Uterus (tissue), 2 donors: Measurements from ENCODE around the gene NLK.

ENCODE experiments used
- CTCF ChIP-seq, 4 experiments: fragments of 200-600 bp in 2 of 4; fragments of 450-650 bp in 2 of 4; sonication (generic) in 2 of 4; IDR thresholded peaks; one replicate each; pipeline ENCODE4 v1.5.1; 2016 to 2019; ENCODE audit warnings: antibody characterized with exemption in 4 of 4, mild to moderate bottlenecking in 2 of 4, moderate library complexity in 1 of 4
- POLR2A ChIP-seq, 2 donors: fragments of 450-650 bp; IDR thresholded peaks; one replicate each; pipeline ENCODE4 v1.6.1; 2016; ENCODE audit warnings: antibody characterized with exemption in 2 of 2, mild to moderate bottlenecking in 1 of 2, moderate library complexity in 1 of 2

- TF ChIP-seq CTCF (IDR thresholded peaks at IDR 0.05), result no peak
- TF ChIP-seq POLR2A (IDR thresholded peaks at IDR 0.05), result no peak
Observed at GRCh38 chr17:28136923-28137322, 94.4 kb downstream of the NLK start.
